NB4 (cell line): ENCODE data around the gene CROCC2.

ENCODE experiments used
- DNase-seq: peaks from one replicate; pipeline ENCODE4 v3.0.0; 2010; ENCODE audit warnings: low read depth
- H3K4me3 ChIP-seq: one replicate; pipeline ENCODE4 v1.5.1; 2011; ENCODE audit warnings: mild to moderate bottlenecking, low read depth, low read length, moderate library complexity
- CTCF ChIP-seq: IDR thresholded peaks from one replicate; pipeline ENCODE4 v1.5.1; 2012; ENCODE audit warnings: low read depth, low read length
- MAX ChIP-seq: IDR thresholded peaks from 2 replicates; pipeline ENCODE4 v1.6.1; 2011; ENCODE audit warnings: low read depth, low read length
- MYC ChIP-seq: IDR thresholded peaks from 2 replicates; pipeline ENCODE4 v1.6.1; 2011; ENCODE audit warnings: low read depth, low read length
- POLR2A ChIP-seq: IDR thresholded peaks from 2 replicates; pipeline ENCODE4 v1.6.1; 2011; ENCODE audit warnings: mild to moderate bottlenecking; ENCODE audit not compliant: insufficient read length; ENCODE audit errors: extremely low read depth

The CROCC2 gene

DNA sequence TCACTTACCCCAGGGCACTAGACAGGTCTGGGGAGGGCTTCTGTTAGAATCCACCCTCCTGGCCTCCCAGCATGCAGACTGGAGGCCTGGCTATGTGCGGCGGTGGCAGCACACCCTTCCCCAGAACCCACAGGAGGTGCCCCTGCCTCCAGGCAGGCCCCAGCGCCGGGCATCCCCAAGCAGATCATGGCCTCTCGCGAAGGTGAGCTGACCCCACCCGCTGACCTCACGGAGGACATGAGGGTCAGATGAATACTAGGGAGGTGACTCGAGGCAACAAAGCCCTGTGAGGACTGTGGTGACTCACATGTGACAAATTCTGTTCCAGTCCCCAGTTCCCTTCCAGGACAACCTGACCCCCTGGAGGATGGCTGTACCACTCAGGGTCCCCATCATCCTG is 12.1 kb upstream of the CROCC2 start:
- no peak for TF ChIP-seq POLR2A
- no peak for TF ChIP-seq CTCF
- no peak for DNase-seq
- no peak overlapping the region for H3K4me3 ChIP-seq

DNA sequence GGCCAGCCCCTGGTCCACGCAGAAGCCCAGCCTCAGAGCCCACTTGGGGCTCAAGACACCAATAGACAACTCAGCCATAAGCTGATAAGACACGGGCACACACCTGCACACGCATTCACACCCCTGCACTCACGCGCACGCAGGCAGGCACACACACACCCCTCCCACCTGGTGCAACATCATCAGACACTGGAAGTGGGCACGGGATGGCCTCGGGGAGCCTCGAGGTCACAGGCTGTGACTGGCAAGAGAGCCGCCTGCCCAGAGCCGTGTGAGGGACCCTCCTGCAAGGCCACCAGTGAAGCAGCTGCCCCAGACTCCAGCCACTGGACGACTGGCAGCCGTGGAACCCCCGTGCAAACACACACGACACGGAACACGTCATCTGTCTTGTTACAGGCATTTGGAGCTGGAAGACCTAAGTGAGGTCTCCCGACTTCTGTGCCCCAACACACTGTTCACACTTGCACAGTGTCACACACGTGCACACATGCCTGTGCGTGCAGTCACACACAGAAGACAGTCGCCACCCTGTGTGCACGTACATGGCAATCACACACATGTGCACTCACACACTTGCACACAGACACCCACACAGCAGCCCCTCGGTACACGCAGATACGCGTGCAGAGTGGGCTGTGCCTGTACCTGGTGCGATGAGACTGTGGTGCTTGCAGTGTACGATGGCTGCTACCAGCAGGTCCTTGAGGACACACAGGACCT is 11.1 kb upstream of the CROCC2 start:
- TF ChIP-seq MYC (no peak), POLR2A (no peak), MAX (no peak), CTCF (no peak)
- H3K4me3 ChIP-seq: no peak overlapping the region
- no peak for DNase-seq

GRCh38 chr2:240895656-240896388 is 10.3 kb upstream of the CROCC2 start, which contains the start of gene MAB21L4:
Gene MAB21L4, minus strand, starts transcription at chr2:240896156. Its CDS starts 159 bp downstream, at chr2:240895997.
- TF ChIP-seq CTCF: no peak
- no peak for TF ChIP-seq MAX
- no peak for TF ChIP-seq MYC
- TF ChIP-seq POLR2A: no peak
- DNase-seq: no peak

GRCh38 chr2:240896394-240896793 is 9.7 kb upstream of the CROCC2 start:
- TF ChIP-seq MAX: no peak
- no peak for TF ChIP-seq MYC
- TF ChIP-seq CTCF: no peak
- no peak for TF ChIP-seq POLR2A
- no peak for DNase-seq
- H3K4me3 ChIP-seq: no peak overlapping the region

More at GRCh38 chr2:240895656-240896388, 10.3 kb upstream of the CROCC2 start, which contains the start of gene MAB21L4:
- H3K4me3 ChIP-seq: no peak within 1 kb of the TSS

DNA sequence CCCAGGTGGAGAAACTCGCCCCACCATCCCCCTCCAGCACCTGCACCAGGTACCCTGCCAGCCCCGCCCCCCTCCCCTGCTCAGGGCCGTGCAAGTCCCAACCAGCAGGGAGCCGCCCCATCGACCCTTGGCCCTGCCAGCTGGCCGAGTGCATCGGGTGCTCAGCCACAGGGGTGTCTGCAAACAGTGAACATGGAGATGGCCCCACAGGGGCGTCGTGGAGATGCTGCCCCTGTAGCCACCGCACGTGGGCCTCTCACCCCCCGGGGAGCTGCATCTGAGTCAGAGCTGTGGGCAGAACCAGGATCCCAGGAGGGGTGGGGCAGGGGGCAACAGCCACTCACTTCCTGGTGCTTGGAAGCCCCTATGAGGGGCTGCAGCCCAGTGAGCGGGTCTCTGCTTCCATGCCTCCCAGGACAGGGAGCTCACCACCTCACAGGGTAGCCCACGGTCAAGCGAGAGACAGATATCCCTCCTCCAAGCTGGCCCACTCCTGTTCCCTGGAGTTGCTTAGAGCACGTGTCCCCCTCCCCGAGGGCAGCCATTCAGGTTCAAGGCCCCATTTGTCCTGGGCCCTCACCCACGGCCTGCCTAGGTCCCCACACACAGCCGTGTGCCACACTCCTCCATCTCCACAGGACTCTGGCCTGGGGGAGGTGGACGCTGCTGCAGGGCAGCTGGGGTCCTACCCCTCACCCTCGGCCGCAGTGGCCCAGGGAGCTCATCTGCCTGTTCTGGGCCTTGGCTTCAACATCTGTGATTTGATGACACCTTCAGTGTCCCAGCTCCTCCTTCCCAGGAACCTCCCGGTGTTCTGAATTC is 9.1 kb upstream of the CROCC2 start:
- DNase-seq: peak; percentile 57
- no peak overlapping the region for H3K4me3 ChIP-seq
- TF ChIP-seq MYC: no peak
- no peak for TF ChIP-seq POLR2A
- TF ChIP-seq MAX: no peak
- TF ChIP-seq CTCF: no peak
